ENCODE results near the gene ANXA11.

Gene ANXA11

DNA sequence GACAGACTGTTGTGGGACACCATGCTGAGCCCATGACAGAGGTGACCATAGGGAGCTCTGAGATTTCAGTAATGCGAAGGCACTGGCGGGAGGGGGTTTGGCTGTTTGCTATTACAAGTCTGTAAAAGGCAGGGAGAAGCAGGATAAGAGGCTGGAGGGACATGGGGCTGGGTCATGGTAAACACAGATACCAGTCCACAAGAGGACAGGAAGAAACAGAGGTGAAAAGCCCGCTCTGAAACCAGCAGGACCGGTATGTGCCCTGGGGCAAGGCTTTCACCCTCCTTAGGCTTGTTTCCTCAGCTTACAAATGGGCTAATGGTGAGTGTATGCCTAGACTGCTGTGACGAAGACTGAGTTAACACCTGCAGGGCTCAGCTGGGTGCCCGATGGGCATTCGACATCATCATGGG is 34.1 kb downstream of the ANXA11 start:
- no peak overlapping the region for H3K27ac ChIP-seq (ENCODE audit: low read depth, low read length)

DNA sequence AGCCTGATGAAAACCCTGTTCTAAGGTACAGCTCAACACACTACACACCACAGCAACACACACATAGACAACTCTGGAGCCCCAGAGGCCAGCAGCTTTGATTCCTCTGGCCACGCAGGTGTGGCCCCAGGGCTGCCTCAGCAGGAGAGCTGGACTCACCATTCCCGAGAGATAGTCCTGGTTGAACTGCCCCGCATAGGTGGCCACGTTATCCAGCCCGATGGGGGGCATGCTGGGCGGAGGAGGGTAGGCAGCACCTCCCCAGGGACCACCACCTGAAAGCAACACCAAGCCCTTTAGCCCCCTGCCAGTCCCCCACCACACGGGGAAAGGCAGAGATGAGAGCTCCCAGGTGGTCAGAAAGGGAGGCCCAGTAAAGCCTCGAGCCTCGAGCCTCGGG is 34.7 kb downstream of the ANXA11 start:
- no peaks in the 10 kb centered on the region for H3K27me3 ChIP-seq (ENCODE audit: control insufficient read depth, insufficient read depth, low read length)
- H3K4me1 ChIP-seq (ENCODE audit: control insufficient read depth, insufficient read depth, low read length), result peaks cover 9% of the 10 kb centered on the region
- no peak overlapping the region for H3K9ac ChIP-seq (ENCODE audit: low read depth, low read length)
- 0 out of 2 replicates have a peak, but pooled peaks cover 7% of the 10 kb centered on the region for H3K36me3 ChIP-seq (ENCODE audit: control insufficient read depth, insufficient read depth, low read length)
- H3K9me3 ChIP-seq (ENCODE audit: control insufficient read depth, insufficient read depth, low read length), result no peaks in the 10 kb centered on the region
- H3K27ac ChIP-seq (ENCODE audit: low read depth, low read length), result no peak overlapping the region
- no peak overlapping the region for H3K4me3 ChIP-seq (ENCODE audit: low read depth, low read length)

More for the DNA sequence above, 34.1 kb downstream of the ANXA11 start:
- no peak overlapping the region for H3K4me3 ChIP-seq (ENCODE audit: low read depth, low read length)
- peaks cover 9% of the 10 kb centered on the region for H3K4me1 ChIP-seq (ENCODE audit: control insufficient read depth, insufficient read depth, low read length)
- H3K9ac ChIP-seq (ENCODE audit: low read depth, low read length), result no peak overlapping the region
- H3K9me3 ChIP-seq (ENCODE audit: control insufficient read depth, insufficient read depth, low read length), result no peaks in the 10 kb centered on the region
- H3K27me3 ChIP-seq (ENCODE audit: control insufficient read depth, insufficient read depth, low read length), result no peaks in the 10 kb centered on the region
- 0 out of 2 replicates have a peak, but pooled peaks cover 3% of the 10 kb centered on the region for H3K36me3 ChIP-seq (ENCODE audit: control insufficient read depth, insufficient read depth, low read length)

DNA sequence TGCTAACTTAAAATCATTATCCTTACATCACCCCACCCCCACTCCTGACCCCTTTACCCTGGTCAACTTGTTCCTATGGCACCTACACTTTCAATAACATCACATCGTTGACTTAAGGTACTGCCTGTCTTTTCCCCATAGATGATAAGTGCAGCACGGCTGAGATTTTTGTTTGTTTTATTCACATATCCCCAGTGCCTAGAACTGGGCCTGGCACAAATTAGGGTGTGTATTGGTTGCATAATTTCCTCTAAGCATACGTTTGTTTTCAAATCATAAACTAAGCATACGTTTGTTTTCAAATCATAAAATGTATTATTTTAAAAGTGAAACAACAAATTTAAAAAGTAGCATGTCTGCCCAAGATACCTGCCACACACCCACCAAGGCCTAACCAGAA is 35.3 kb downstream of the ANXA11 start:
- Histone ChIP-seq H3K27me3 (ENCODE audit: control insufficient read depth, insufficient read depth, low read length) (no peaks in the 10 kb centered on the region), H3K4me3 (ENCODE audit: low read depth, low read length) (no peak overlapping the region), H3K9me3 (ENCODE audit: control insufficient read depth, insufficient read depth, low read length) (no peaks in the 10 kb centered on the region), H3K4me1 (ENCODE audit: control insufficient read depth, insufficient read depth, low read length) (peaks cover 9% of the 10 kb centered on the region), H3K27ac (ENCODE audit: low read depth, low read length) (no peak overlapping the region), H3K9ac (ENCODE audit: low read depth, low read length) (no peak overlapping the region), H3K36me3 (ENCODE audit: control insufficient read depth, insufficient read depth, low read length) (0 out of 2 replicates have a peak, but pooled peaks cover 7% of the 10 kb centered on the region)

DNA sequence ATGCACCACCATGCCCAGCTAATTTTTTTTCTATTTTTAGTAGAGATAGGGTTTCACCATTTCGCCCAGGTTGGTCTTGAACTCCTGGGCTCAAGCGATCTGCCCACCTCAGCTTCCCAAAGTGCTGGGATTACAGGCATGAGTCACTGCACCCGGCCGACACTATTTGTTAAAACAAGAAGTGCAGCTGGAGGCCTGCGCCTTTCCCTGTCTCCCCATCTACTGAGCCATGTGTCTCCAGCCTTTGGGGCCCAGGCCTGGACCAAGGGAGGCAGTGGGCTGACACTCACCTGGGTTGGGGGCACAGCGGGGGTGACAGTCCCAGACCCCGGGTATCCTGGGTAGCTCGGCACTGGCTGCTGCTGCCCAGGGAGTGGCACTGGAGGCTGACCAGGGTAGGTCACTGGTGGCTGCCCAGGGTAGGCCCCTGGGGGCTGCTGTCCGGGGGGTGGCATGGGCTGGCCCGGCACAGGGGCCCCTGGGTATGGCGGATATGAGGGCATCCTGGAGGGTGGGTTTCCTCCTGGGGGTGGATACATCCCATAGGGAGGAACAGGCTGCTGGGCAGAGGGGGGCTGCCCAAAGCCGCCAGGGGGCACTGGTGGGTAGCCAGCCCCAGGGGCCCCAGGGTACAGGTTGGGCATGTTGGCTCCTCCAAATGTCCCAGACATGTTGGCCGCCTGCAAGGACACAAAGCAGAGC is 36.5 kb downstream of the ANXA11 start:
- Histone ChIP-seq H3K27ac (ENCODE audit: low read depth, low read length) (no peak overlapping the region), H3K4me1 (ENCODE audit: control insufficient read depth, insufficient read depth, low read length) (peaks cover 9% of the 10 kb centered on the region), H3K27me3 (ENCODE audit: control insufficient read depth, insufficient read depth, low read length) (no peaks in the 10 kb centered on the region), H3K9me3 (ENCODE audit: control insufficient read depth, insufficient read depth, low read length) (no peaks in the 10 kb centered on the region), H3K9ac (ENCODE audit: low read depth, low read length) (no peak overlapping the region), H3K36me3 (ENCODE audit: control insufficient read depth, insufficient read depth, low read length) (peaks cover 7% of the 10 kb centered on the region; the same call in 1 of the 2 replicates), H3K4me3 (ENCODE audit: low read depth, low read length) (no peak overlapping the region)

DNA sequence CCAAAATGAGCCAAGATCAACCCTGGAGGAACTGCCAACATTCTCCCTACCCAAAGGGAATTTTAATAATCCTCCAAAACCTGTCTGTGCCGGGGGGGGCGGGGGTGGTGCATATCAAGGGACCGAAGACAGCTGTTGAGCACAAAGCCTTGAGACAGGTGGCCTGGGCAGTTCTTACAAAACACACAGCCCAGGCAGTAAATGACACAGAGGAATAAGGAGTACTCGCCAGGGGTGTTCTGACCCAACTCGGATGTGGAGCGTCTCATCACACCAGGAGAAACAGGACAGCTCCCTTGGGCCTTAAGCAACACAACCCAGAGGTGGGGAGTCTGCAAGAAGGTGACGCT is 37.2 kb downstream of the ANXA11 start:
- Histone ChIP-seq H3K36me3 (ENCODE audit: control insufficient read depth, insufficient read depth, low read length) (peaks cover 12% of the 10 kb centered on the region; the same call in 1 of the 2 replicates), H3K9me3 (ENCODE audit: control insufficient read depth, insufficient read depth, low read length) (no peaks in the 10 kb centered on the region), H3K27me3 (ENCODE audit: control insufficient read depth, insufficient read depth, low read length) (no peaks in the 10 kb centered on the region), H3K9ac (ENCODE audit: low read depth, low read length) (no peak overlapping the region), H3K4me1 (ENCODE audit: control insufficient read depth, insufficient read depth, low read length) (peaks cover 9% of the 10 kb centered on the region), H3K27ac (ENCODE audit: low read depth, low read length) (no peak overlapping the region), H3K4me3 (ENCODE audit: low read depth, low read length) (no peak overlapping the region)

DNA sequence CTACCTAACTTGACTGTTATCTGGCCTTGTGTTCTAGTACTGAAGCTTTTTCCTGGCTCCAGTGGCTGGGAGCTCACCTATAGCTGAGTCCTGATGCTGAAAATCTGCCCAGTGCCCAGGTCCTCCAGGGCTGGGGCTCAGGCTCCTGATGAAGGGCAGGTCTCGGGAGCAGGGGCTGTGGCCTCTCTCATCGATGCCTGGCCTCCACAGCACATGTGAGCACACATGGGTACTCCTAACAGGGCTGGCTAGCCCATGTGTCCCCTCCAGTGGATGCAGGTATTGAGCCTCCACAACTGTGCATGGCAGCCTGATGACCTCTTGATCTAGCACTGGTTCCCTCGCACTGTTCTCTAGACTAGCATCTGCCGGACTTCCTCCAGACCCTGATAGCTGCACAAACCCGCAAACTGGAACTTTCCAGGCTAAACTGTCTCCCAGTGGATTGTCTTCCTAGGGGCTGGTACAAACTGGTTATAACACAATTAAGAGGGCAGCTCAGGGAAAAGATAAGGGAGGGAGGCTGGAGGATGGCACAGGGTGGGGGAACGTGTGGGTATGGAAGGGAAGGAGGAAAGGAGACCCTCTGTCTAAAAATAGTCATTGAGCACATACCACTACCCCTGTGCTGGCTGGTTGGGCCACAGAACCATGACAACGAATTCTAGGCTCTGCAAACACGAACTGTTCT is 37.7 kb downstream of the ANXA11 start:
- H3K4me1 ChIP-seq (ENCODE audit: control insufficient read depth, insufficient read depth, low read length), result peaks cover 9% of the 10 kb centered on the region
- H3K9ac ChIP-seq (ENCODE audit: low read depth, low read length), result no peak overlapping the region
- H3K27me3 ChIP-seq (ENCODE audit: control insufficient read depth, insufficient read depth, low read length), result no peaks in the 10 kb centered on the region
- no peak overlapping the region for H3K4me3 ChIP-seq (ENCODE audit: low read depth, low read length)
- H3K27ac ChIP-seq (ENCODE audit: low read depth, low read length), result no peak overlapping the region
- H3K9me3 ChIP-seq (ENCODE audit: control insufficient read depth, insufficient read depth, low read length), result no peaks in the 10 kb centered on the region
- peaks cover 18% of the 10 kb centered on the region; the same call in 1 of the 2 replicates for H3K36me3 ChIP-seq (ENCODE audit: control insufficient read depth, insufficient read depth, low read length)

DNA sequence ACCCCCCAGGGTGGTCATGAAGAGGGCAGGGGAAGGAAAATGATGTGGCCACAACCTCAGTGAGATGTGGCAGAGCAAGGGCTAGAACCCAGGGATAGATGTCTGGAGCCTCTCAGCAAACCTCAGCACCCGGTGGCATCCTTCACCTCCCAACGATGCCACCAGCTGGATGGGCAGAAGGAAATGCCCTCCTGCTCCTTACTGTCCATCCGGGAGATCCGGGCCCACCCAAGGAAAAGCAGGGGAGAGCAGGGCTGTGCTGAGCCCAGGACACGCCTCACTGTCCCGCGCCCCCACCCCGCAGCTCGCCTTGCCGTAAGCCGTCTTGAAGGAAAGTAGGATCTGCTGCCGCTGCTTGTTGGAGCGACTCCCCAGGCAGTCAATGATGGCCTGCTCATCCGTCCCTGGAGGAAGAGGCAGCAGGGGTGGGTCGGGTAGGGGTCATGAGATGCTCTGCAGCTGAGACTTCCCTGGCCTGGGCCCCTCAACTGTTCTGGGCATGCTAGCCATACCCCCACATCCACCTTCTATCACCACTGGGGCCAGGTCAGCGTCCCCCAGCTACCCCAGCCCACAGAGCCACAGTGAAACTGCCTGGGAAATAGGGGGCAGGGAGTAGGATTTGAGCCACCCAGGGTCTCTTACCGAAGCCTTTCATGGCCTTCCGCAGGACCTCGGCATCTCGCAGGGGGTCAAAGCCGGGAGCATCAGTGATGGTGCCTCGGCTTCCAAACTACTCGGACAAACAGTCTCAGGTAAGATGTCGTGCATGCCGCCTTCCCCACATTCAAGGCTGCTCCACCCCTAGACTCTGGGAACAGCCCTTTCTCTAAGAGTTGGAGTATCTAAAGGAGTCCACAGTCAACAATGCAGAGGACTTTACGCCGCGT is 38.5 kb downstream of the ANXA11 start:
- H3K4me1 ChIP-seq (ENCODE audit: control insufficient read depth, insufficient read depth, low read length), result peaks cover 11% of the 10 kb centered on the region
- H3K27me3 ChIP-seq (ENCODE audit: control insufficient read depth, insufficient read depth, low read length), result no peaks in the 10 kb centered on the region
- H3K27ac ChIP-seq (ENCODE audit: low read depth, low read length), result no peak overlapping the region
- H3K4me3 ChIP-seq (ENCODE audit: low read depth, low read length), result no peak overlapping the region
- H3K9me3 ChIP-seq (ENCODE audit: control insufficient read depth, insufficient read depth, low read length), result no peaks in the 10 kb centered on the region
- H3K36me3 ChIP-seq (ENCODE audit: control insufficient read depth, insufficient read depth, low read length), result peaks cover 20% of the 10 kb centered on the region; the same call in 1 of the 2 replicates
- no peak overlapping the region for H3K9ac ChIP-seq (ENCODE audit: low read depth, low read length)

DNA sequence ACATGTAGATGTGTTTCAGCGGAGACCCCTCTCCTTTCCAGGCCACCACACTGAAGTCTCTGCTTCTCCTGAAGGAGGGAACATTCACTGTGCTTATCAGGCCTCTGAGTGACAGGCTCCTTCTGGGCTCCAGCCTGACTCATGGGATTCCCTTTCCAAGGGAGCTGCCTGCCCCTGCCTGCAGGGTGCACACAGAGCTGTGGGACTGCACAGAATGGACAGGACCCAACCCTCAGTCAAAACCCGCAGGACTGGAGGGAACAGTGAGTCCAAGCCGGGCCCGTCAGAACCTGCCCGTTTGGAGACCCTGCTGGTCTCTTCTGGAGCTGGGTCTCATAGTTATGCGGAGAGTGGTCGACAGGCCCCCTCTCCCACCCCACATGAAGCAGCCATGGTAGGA is 40.2 kb downstream of the ANXA11 start:
- no peak overlapping the region for H3K4me3 ChIP-seq (ENCODE audit: low read depth, low read length)
- H3K9ac ChIP-seq (ENCODE audit: low read depth, low read length), result no peak overlapping the region
- H3K4me1 ChIP-seq (ENCODE audit: control insufficient read depth, insufficient read depth, low read length), result peaks cover 11% of the 10 kb centered on the region
- H3K36me3 ChIP-seq (ENCODE audit: control insufficient read depth, insufficient read depth, low read length), result peaks cover 20% of the 10 kb centered on the region; the same call in 1 of the 2 replicates
- H3K9me3 ChIP-seq (ENCODE audit: control insufficient read depth, insufficient read depth, low read length), result no peaks in the 10 kb centered on the region
- H3K27me3 ChIP-seq (ENCODE audit: control insufficient read depth, insufficient read depth, low read length), result no peaks in the 10 kb centered on the region
- no peak overlapping the region for H3K27ac ChIP-seq (ENCODE audit: low read depth, low read length)

DNA sequence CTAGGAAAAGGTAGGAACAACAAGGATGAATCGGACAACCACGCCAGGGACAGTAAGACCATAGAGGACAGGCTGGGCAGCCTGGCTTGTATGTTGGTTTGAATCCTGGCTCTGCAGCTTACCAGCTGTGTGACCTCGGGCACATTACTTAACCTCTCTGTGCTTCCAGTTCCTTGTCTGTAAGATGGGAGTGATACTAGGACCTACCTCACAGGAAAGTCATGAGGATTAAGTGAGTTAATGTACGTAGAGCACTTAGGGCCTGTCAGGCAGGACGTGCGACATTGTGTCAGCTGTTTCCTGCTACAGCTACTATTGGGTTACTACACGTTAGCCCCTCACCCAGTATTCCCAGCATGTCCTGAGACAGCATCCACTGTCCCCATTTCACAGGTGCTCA is 40.7 kb downstream of the ANXA11 start:
- Histone ChIP-seq H3K27me3 (ENCODE audit: control insufficient read depth, insufficient read depth, low read length) (no peaks in the 10 kb centered on the region), H3K36me3 (ENCODE audit: control insufficient read depth, insufficient read depth, low read length) (peaks cover 20% of the 10 kb centered on the region; the same call in 1 of the 2 replicates), H3K4me1 (ENCODE audit: control insufficient read depth, insufficient read depth, low read length) (peaks cover 11% of the 10 kb centered on the region), H3K9ac (ENCODE audit: low read depth, low read length) (no peak overlapping the region), H3K4me3 (ENCODE audit: low read depth, low read length) (no peak overlapping the region), H3K9me3 (ENCODE audit: control insufficient read depth, insufficient read depth, low read length) (no peaks in the 10 kb centered on the region), H3K27ac (ENCODE audit: low read depth, low read length) (no peak overlapping the region)

DNA sequence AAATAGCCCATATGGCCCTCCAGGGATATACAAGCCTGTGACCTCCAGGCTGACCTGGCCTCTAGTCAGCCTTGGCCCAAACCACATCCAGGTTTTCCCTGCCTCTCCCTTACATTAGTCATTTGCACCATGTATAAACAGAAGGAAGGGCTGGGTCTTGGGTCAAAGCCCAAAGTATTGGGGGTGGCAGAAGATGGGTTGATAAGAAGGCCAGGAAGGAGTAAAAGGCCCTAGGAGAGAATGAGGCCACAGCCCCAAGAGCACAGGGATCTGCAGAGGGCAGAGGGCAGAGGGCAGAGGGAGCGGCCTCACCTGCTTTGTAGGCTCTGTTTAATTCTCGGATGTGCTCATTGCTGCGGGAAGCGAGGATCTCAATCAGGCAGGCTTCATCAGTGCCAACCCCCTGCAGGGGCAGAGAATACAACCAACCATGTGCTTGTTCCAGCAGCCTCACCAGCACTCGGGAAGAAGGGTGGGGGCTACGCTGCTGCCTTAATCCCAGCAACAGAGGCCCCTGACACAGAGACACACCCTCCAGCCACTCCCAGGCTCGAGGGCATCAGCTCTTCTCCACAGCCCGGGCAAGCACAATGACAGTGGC is 41.5 kb downstream of the ANXA11 start:
- Histone ChIP-seq H3K27me3 (ENCODE audit: control insufficient read depth, insufficient read depth, low read length) (no peaks in the 10 kb centered on the region), H3K9me3 (ENCODE audit: control insufficient read depth, insufficient read depth, low read length) (no peaks in the 10 kb centered on the region), H3K27ac (ENCODE audit: low read depth, low read length) (no peak overlapping the region), H3K9ac (ENCODE audit: low read depth, low read length) (no peak overlapping the region), H3K36me3 (ENCODE audit: control insufficient read depth, insufficient read depth, low read length) (peaks cover 23% of the 10 kb centered on the region; the same call in 1 of the 2 replicates), H3K4me3 (ENCODE audit: low read depth, low read length) (no peak overlapping the region), H3K4me1 (ENCODE audit: control insufficient read depth, insufficient read depth, low read length) (peaks cover 11% of the 10 kb centered on the region)
